CD4-positive, alpha-beta T cell (primary cell): ENCODE measurements around the gene MSH2. TPM values are rescaled to one million over a fixed set of nuclear protein-coding genes. Genes with fewer than 3 reads are reported as not detected.

Experiments
- ATAC-seq: fragments of 200-7000 bp; cut with Tn5 transposase; one replicate; pipeline ENCODE4 v1.10.0; 2022; ENCODE audit warnings: mild to moderate bottlenecking; ENCODE audit not compliant: poor library complexity
- CTCF ChIA-PET: fragments of 350-600 bp; sonication (Branson Sonifier 250); formaldehyde crosslinking; loops from one replicate; lab custom pipeline; 2021; ENCODE audit warnings: antibody characterized with exemption, inconsistent platforms; lab: Charles Lee
- POLR2A ChIA-PET: fragments of 350-600 bp; sonication (Branson Sonifier 250); formaldehyde crosslinking; loops from one replicate; lab custom pipeline; 2021; ENCODE audit warnings: antibody characterized with exemption, inconsistent platforms; lab: Charles Lee
- DNase-seq, 14 experiments: peaks; one replicate each; pipeline ENCODE4 v3.0.0-alpha.2; 2013 to 2020; ENCODE audit warnings: mixed read lengths in 2 of 14
- H3K27ac ChIP-seq, 2 donors: one replicate each; pipeline versions ENCODE4 v1.5.1 to v1.7.0; 2013; ENCODE audit warnings: low read length in 2 of 2, low read depth in 1 of 2, mild to moderate bottlenecking in 1 of 2
- H3K27me3 ChIP-seq, 2 experiments: 1 replicate in 1 of 2; 2 replicates in 1 of 2; pipeline versions ENCODE4 v1.6.1 to v1.7.0; 2013; ENCODE audit warnings: low read length in 2 of 2, control low read depth in 1 of 2, mild to moderate bottlenecking in 1 of 2, moderate library complexity in 1 of 2; ENCODE audit not compliant: insufficient read depth in 2 of 2, control insufficient read depth in 1 of 2
- H3K36me3 ChIP-seq: one replicate; pipeline ENCODE4 v1.6.1; 2013; ENCODE audit warnings: low read length, control low read depth; ENCODE audit not compliant: insufficient read depth
- H3K4me1 ChIP-seq: one replicate; pipeline ENCODE4 v1.6.1; 2013; ENCODE audit warnings: low read length, control low read depth; ENCODE audit not compliant: insufficient read depth
- H3K4me3 ChIP-seq: one replicate; pipeline ENCODE4 v1.5.1; 2013; ENCODE audit warnings: mild to moderate bottlenecking, low read length, moderate library complexity
- H3K9me3 ChIP-seq, 2 experiments: 1 replicate in 1 of 2; 2 replicates in 1 of 2; pipeline versions ENCODE4 v1.6.1 to v1.7.0; 2013; ENCODE audit warnings: low read length in 2 of 2, mild to moderate bottlenecking in 2 of 2, control low read depth in 1 of 2, moderate library complexity in 1 of 2; ENCODE audit not compliant: control insufficient read depth in 1 of 2, insufficient read depth in 1 of 2
- H3K27ac Mint-ChIP-seq: one replicate; pipeline ENCODE4 v1.8.0; 2020; ENCODE audit warnings: mixed read lengths
- H3K27me3 Mint-ChIP-seq: one replicate; pipeline ENCODE4 v1.8.0; 2021; ENCODE audit warnings: mixed read lengths
- H3K36me3 Mint-ChIP-seq: one replicate; pipeline ENCODE4 v1.8.0; 2021; ENCODE audit warnings: low read depth, mixed read lengths
- H3K4me1 Mint-ChIP-seq: one replicate; pipeline ENCODE4 v1.8.0; 2021; ENCODE audit warnings: low read depth, mixed read lengths
- H3K4me3 Mint-ChIP-seq: one replicate; pipeline ENCODE4 v1.8.0; 2020; ENCODE audit warnings: mild to moderate bottlenecking, mixed read lengths
- H3K9me3 Mint-ChIP-seq: one replicate; pipeline ENCODE4 v1.8.0; 2020; ENCODE audit warnings: mixed read lengths
- intact Hi-C, 2 experiments: fragments of 100-400 bp; cut with DNase I in 1 of 2; cut with micrococcal nuclease in 1 of 2; formaldehyde crosslinking; loops; one replicate each; pipeline versions ENCODE4 v1.15.1 to v1.9.0; 2023 to 2025; cut with DNase I, micrococcal nuclease
- polyA plus RNA-seq, 2 donors: library from polyadenylated mRNA; unstranded; fragments of 120-200 nt; gene quantifications; one replicate each; pipeline ENCODE4 v1.2.1, GENCODE V29; 2013
- total RNA-seq, 174 experiments: library from RNA in 2 of 174; stranded (reverse) in 2 of 174; gene quantifications; one replicate each; pipeline ENCODE4 v1.2.3 and lab custom pipeline; 2021 to 2026
- TF ChIP-seq, protein P1 (sequence below): fragments of 200-600 bp; IDR thresholded peaks from one replicate; pipeline ENCODE4 v1.8.0; 2022; ENCODE audit warnings: antibody characterized with exemption, mild to moderate bottlenecking

MSH2 gene
- total RNA-seq, result 1 to 10 TPM; 7.1 to 8.2 TPM
- 21.9 TPM for polyA plus RNA-seq (2013, experiment 1 of 2)
- polyA plus RNA-seq (2013, experiment 2 of 2), result 23.1 TPM
- total RNA-seq (lab: John Stamatoyannopoulos, UW), result 18.0 to 199 (median 57.0) reads per million in 172 experiments

DNA sequence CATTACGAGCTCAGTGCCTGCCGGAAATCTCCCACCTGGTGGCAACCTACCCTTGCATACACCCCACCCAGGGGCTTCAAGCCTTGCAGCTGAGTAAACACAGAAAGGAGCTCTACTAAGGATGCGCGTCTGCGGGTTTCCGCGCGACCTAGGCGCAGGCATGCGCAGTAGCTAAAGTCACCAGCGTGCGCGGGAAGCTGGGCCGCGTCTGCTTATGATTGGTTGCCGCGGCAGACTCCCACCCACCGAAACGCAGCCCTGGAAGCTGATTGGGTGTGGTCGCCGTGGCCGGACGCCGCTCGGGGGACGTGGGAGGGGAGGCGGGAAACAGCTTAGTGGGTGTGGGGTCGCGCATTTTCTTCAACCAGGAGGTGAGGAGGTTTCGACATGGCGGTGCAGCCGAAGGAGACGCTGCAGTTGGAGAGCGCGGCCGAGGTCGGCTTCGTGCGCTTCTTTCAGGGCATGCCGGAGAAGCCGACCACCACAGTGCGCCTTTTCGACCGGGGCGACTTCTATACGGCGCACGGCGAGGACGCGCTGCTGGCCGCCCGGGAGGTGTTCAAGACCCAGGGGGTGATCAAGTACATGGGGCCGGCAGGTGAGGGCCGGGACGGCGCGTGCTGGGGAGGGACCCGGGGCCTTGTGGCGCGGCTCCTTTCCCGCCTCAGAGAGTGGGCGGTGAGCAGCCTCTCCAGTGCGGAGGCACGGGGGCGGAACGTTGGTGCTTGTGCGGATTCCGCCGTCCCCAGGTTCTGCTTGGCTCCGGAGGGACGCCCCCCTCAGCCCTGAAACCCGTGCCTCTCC, at the start of gene MSH2:
MSH2 (plus strand) TSS at position 352 of the 804 bp plus-strand sequence; CDS start at position 388, 36 bp downstream.
- H3K4me3 Mint-ChIP-seq, result peak within 1 kb of the TSS; percentile 99
- H3K27me3 Mint-ChIP-seq, result no peaks in the 10 kb centered on the region

DNA sequence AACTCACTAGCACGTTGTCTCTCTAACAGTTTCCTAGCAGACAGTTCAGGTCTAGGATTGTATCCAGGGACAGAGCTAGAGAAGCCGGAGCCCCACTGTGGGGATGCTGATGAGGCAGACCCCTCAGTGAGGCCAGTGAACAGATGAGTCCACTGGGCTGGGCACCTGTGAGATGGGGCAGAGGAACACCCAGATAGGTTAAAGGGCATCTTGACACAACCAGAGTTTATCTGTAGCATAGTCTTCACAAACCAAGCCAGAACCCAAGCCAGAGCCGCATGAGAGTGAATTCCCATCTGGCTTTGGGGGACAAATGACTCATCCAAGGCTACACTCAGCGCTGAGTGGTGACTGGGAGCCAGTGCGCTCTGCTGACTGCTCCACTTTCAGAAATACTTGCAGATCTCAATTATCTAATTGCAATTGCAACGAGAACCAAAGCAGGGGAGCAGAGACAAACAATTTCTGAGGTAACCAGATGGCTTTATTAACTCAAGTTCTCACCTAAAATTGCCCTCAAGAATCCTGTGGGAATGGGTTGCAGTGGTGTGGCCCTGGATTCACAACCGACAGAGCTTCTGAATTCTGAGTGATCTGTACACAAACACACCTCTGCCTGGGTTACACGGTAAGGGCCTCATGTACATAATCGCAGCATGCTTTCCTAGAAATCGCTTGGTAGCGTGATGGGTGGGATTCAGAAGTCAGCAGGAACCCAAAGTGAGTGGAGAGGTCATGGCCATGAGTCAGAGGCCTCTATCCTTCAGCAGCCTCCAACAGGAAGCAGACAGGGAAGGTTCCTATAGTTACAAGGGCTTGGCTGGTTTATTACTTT, 48.7 kb upstream of the MSH2 start:
- DNase-seq, result no peak
- Histone ChIP-seq H3K27ac (no peak overlapping the region), H3K4me3 (no peak overlapping the region), H3K36me3 (no peaks in the 10 kb centered on the region), H3K4me1 (no peaks in the 10 kb centered on the region), H3K27me3 (no peaks in the 10 kb centered on the region), H3K9me3 (no peaks in the 10 kb centered on the region)
- ATAC-seq, result no peak
- Mint-ChIP-seq H3K36me3 (no peaks in the 10 kb centered on the region), H3K27me3 (peaks cover 6% of the 10 kb centered on the region), H3K27ac (no peak overlapping the region), H3K4me3 (no peak overlapping the region), H3K9me3 (no peaks in the 10 kb centered on the region), H3K4me1 (no peaks in the 10 kb centered on the region)
- CTCF ChIA-PET, result no interaction called here
- POLR2A ChIA-PET, result no interaction called here
- intact Hi-C loops, result no loop called here
- TF ChIP-seq, protein P1, sequence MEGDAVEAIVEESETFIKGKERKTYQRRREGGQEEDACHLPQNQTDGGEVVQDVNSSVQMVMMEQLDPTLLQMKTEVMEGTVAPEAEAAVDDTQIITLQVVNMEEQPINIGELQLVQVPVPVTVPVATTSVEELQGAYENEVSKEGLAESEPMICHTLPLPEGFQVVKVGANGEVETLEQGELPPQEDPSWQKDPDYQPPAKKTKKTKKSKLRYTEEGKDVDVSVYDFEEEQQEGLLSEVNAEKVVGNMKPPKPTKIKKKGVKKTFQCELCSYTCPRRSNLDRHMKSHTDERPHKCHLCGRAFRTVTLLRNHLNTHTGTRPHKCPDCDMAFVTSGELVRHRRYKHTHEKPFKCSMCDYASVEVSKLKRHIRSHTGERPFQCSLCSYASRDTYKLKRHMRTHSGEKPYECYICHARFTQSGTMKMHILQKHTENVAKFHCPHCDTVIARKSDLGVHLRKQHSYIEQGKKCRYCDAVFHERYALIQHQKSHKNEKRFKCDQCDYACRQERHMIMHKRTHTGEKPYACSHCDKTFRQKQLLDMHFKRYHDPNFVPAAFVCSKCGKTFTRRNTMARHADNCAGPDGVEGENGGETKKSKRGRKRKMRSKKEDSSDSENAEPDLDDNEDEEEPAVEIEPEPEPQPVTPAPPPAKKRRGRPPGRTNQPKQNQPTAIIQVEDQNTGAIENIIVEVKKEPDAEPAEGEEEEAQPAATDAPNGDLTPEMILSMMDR, result no peak

More for the DNA sequence above, at the start of gene MSH2:
- ChIA-PET CTCF (interaction anchor here (0.9 to 1.8 kb wide), 3 partner anchors 15 to 365 kb away, joined by 3 to 6 read pairs (median 4); no protein-coding TSS in a partner anchor), POLR2A (interaction anchor here (0.6 to 1.3 kb wide), 14 partner anchors 12 to 1045 kb away, joined by 3 to 8 read pairs (median 4); partner anchors contain the start of genes FBXO11 and MSH6)
- Mint-ChIP-seq H3K9me3 (no peaks in the 10 kb centered on the region), H3K36me3 (peaks cover 36% of the 10 kb centered on the region), H3K4me1 (peaks cover 43% of the 10 kb centered on the region), H3K27ac (peak within 1 kb of the TSS; percentile 93)
- TF ChIP-seq, protein P1, result no peak
- intact Hi-C loops, result loop anchor here in 1 of 2 experiments (1.0 to 10.0 kb wide), 4 partner anchors 117 to 1032 kb away; partner anchors contain the start of genes MCFD2 and MSH6
- peaks cover 23% of the 10 kb centered on the region for H3K4me1 ChIP-seq
- H3K4me3 ChIP-seq, result peak within 1 kb of the TSS; percentile 92
- ATAC-seq (peak; percentile 91), DNase-seq (peak; percentile 78 to 96 (median 88))
- H3K9me3 ChIP-seq, result peaks cover 0 to 3% of the 10 kb centered on the region in 2 experiments
- H3K27ac ChIP-seq, result peak within 1 kb of the TSS in 1 of 2 donors; percentile 74
- H3K27me3 ChIP-seq, result no peaks in the 10 kb centered on the region
- no peaks in the 10 kb centered on the region for H3K36me3 ChIP-seq

DNA sequence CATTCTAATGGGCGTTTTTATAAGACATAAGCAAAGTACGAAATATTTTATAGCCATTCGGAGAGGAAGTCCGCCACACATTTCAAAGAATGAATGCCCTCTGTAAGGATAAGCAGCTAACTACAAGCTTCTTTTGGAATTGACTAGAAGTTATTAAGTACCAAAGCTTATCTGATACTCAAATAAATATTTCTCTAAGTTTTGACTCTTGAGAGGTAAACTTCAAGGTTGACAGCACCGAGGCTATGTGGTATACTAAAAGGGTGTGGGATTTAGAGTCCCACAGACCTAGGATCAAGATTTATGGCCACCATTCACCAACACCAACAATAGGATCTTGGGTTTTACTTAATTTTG, 48.1 kb upstream of the MSH2 start:
- Mint-ChIP-seq H3K4me3 (no peak overlapping the region), H3K36me3 (no peaks in the 10 kb centered on the region), H3K9me3 (no peaks in the 10 kb centered on the region), H3K4me1 (no peaks in the 10 kb centered on the region), H3K27ac (no peak overlapping the region), H3K27me3 (peaks cover 9% of the 10 kb centered on the region)
- Histone ChIP-seq H3K27ac (no peak overlapping the region), H3K4me1 (no peaks in the 10 kb centered on the region), H3K27me3 (no peaks in the 10 kb centered on the region), H3K9me3 (no peaks in the 10 kb centered on the region), H3K4me3 (no peak overlapping the region), H3K36me3 (no peaks in the 10 kb centered on the region)
- TF ChIP-seq, protein P1, result no peak
- DNase-seq (no peak), ATAC-seq (no peak)
- ChIA-PET CTCF (no interaction called here), POLR2A (no interaction called here)
- intact Hi-C loops, result no loop called here
